ENCODE results near the gene ZNF563.

DNA sequence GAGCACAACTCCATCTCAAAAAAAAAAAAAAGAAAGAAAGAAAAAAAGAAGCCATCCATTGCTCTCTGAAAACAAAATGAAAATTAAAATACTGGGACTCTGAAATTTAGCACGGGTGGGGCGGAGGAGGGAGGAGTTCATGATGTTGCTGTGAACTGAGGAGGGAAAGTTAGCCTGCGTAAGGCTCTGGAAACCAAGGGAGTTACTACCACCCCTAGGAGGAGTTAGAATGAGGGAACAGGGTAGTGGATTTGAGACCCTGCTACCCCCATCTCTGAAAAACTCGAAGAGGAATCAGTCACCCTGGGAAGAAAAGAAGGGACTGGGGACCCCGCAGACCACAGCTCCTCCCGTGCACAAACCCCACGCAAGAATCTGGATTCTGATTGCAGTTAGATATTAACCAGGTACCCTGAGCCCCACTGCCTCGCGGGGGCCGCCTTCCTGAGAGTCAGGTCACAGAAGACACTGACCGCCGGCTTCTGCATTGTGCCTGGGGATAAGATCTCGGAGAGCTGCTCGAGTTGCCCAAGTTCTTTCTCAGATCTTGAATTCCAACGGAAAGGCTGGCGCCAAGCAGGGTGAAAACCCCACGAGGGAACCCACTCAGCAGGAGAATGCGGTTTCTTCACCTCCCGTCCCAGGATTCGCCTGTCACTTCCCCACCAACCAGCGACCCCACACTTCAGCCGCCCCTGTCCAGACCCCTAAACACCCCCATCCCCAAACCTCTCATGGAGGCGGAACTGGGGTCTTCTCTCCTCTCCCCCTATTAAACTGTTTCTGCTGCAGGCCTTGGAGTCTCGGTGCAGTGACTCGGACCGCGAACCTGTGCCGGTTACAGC is 31.2 kb upstream of the ZNF563 start:
- TF ChIP-seq, protein P1, sequence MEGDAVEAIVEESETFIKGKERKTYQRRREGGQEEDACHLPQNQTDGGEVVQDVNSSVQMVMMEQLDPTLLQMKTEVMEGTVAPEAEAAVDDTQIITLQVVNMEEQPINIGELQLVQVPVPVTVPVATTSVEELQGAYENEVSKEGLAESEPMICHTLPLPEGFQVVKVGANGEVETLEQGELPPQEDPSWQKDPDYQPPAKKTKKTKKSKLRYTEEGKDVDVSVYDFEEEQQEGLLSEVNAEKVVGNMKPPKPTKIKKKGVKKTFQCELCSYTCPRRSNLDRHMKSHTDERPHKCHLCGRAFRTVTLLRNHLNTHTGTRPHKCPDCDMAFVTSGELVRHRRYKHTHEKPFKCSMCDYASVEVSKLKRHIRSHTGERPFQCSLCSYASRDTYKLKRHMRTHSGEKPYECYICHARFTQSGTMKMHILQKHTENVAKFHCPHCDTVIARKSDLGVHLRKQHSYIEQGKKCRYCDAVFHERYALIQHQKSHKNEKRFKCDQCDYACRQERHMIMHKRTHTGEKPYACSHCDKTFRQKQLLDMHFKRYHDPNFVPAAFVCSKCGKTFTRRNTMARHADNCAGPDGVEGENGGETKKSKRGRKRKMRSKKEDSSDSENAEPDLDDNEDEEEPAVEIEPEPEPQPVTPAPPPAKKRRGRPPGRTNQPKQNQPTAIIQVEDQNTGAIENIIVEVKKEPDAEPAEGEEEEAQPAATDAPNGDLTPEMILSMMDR (conservative IDR thresholded peaks at IDR 0.05; ENCODE audit: low read depth, low read length) = no peak
- TF ChIP-seq EZH2 (IDR thresholded peaks at IDR 0.05; ENCODE audit: low read length, unreplicated experiment) = no peak
- TF ChIP-seq EZH2phosphoT487 (IDR thresholded peaks at IDR 0.05; ENCODE audit: borderline replicate concordance, low read length) = no peak

All from PC-3 (cell line).